Spleen (tissue), 7 donors: ENCODE results near the gene LSM2.

Experiments used
- CTCF ChIP-seq, 11 experiments: fragments of 200-600 bp in 7 of 11; fragments of 450-650 bp in 4 of 11; sonication (generic) in 4 of 11; IDR thresholded peaks in 8 of 11; conservative IDR thresholded peaks in 3 of 11; 1 replicate in 7 of 11; 2 replicates in 4 of 11; pipeline versions ENCODE4 v1.4.0 to v1.8.0; 2016 to 2021; ENCODE audit warnings: antibody characterized with exemption in 11 of 11, inconsistent platforms in 4 of 11, mild to moderate bottlenecking in 1 of 11
- POLR2A ChIP-seq, 3 donors: fragments of 450-650 bp; IDR thresholded peaks; one replicate each; pipeline ENCODE4 v1.5.1; 2017; ENCODE audit warnings: antibody characterized with exemption in 3 of 3, mild to moderate bottlenecking in 1 of 3
- POLR2AphosphoS5 ChIP-seq, 3 donors: sonication (generic); formaldehyde crosslinking; IDR thresholded peaks; one replicate each; pipeline ENCODE4 v1.5.1; 2017; ENCODE audit warnings: antibody characterized with exemption in 3 of 3
- donor health status: DM: no; HTN: no; CAD: no; lungs with moderate emphysema.
- donor health status: DM: no; HTN: no; CAD: no.
- donor health status: DM: no; HTN: no; CAD: no.

DNA sequence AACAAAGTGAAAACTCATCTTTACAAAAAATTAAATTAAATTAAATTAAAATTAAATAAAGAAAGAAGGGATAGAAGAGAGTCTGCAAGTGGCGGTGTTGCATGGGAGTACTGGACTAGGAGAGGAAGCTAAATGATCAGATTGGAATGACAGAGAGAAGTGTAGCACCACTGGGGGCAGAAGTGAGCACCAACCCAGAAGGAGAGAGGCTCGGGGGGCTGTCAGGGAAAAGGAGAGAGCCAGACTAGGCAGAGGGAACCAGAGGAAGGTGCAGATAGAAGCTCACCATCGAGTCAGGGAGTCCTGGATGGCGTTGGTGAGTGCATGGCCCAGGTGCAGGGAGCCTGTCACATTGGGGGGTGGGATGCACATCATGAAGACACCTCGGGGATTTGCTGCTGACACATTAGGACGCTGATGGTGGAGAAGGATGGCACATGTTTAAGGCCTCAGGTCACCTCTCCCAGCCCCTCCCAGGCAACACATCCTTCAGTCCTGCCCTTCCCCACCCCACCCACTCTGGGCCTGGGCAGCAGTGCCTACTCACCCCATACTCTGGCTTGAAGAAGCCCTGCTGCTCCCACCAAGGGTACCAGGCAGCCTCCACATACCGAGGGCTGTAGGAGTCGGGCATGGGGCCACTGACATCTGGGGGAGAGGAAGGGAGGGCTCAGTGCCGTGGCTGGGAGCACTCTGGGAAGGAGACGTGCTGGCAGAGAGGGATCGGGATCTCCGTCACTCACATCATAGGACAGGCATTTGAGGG lies 15.3 kb downstream of the LSM2 start:
- TF ChIP-seq POLR2AphosphoS5 (IDR thresholded peaks at IDR 0.05) (peak in 1 of 3 donors; percentile 7), CTCF (IDR thresholded peaks at IDR 0.05 in 8 of 11, conservative IDR thresholded peaks at IDR 0.05 in 3 of 11) (peak in 7 of 11 experiments; percentile 43 to 60 (median 48)), POLR2A (IDR thresholded peaks at IDR 0.05) (no peak)
